ENCODE measurements around the gene CFAP46. TPM values are rescaled to one million over a fixed set of nuclear protein-coding genes. Genes with fewer than 3 reads are reported as not detected.

Gene CFAP46
- total and polyA plus RNA-seq, 10 of the 15 experiments (the other 5 are each of a cell fraction or from before 2014, with no cell fraction given) = 0.01 to 0.18 (median 0.03) TPM; not detected in 7

DNA sequence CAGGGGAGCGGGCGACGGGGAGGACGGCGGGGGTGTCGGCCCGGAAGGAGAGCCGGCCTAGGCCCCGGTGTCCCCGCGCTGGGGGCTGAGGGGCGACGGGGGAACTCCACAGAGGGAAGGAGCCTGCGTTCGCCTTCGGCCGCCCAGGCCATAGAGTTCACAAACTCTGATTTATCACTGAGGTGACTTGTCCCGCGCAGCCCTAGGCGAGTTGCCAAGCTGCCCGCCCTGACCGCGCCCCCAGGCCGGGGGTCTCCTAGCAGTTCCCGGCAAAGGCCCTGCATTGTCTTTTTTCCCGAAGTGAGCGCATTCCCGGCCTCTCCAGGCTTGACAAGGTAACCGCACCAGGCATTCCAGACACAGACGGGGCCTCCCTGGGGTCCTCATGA lies 153.5 kb downstream of the CFAP46 start:
- TF ChIP-seq NRF1 (conservative IDR thresholded peaks at IDR 0.05; ENCODE audit: low read depth, low read length) = no peak
- TF ChIP-seq EP300 (IDR thresholded peaks at IDR 0.05; ENCODE audit: borderline replicate concordance in 1 of 2, control insufficient read depth in 1 of 2, low read depth in 2 of 2, low read length in 2 of 2) = no peak
- TF ChIP-seq, protein P1, sequence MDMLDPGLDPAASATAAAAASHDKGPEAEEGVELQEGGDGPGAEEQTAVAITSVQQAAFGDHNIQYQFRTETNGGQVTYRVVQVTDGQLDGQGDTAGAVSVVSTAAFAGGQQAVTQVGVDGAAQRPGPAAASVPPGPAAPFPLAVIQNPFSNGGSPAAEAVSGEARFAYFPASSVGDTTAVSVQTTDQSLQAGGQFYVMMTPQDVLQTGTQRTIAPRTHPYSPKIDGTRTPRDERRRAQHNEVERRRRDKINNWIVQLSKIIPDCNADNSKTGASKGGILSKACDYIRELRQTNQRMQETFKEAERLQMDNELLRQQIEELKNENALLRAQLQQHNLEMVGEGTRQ (IDR thresholded peaks at IDR 0.05; ENCODE audit: borderline replicate concordance, low read depth, low read length) = no peak
- no peak for TF ChIP-seq TCF7 (IDR thresholded peaks at IDR 0.05; ENCODE audit: borderline replicate concordance)
- no peak for TF ChIP-seq MTA2 (IDR thresholded peaks at IDR 0.05; ENCODE audit: low read depth)
- TF ChIP-seq, protein P2, sequence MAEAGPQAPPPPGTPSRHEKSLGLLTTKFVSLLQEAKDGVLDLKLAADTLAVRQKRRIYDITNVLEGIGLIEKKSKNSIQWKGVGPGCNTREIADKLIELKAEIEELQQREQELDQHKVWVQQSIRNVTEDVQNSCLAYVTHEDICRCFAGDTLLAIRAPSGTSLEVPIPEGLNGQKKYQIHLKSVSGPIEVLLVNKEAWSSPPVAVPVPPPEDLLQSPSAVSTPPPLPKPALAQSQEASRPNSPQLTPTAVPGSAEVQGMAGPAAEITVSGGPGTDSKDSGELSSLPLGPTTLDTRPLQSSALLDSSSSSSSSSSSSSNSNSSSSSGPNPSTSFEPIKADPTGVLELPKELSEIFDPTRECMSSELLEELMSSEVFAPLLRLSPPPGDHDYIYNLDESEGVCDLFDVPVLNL (IDR thresholded peaks at IDR 0.05; ENCODE audit: low read depth, low read length) = no peak
- no peak for TF ChIP-seq IKZF1 (conservative IDR thresholded peaks at IDR 0.05)
- TF ChIP-seq, protein P3, sequence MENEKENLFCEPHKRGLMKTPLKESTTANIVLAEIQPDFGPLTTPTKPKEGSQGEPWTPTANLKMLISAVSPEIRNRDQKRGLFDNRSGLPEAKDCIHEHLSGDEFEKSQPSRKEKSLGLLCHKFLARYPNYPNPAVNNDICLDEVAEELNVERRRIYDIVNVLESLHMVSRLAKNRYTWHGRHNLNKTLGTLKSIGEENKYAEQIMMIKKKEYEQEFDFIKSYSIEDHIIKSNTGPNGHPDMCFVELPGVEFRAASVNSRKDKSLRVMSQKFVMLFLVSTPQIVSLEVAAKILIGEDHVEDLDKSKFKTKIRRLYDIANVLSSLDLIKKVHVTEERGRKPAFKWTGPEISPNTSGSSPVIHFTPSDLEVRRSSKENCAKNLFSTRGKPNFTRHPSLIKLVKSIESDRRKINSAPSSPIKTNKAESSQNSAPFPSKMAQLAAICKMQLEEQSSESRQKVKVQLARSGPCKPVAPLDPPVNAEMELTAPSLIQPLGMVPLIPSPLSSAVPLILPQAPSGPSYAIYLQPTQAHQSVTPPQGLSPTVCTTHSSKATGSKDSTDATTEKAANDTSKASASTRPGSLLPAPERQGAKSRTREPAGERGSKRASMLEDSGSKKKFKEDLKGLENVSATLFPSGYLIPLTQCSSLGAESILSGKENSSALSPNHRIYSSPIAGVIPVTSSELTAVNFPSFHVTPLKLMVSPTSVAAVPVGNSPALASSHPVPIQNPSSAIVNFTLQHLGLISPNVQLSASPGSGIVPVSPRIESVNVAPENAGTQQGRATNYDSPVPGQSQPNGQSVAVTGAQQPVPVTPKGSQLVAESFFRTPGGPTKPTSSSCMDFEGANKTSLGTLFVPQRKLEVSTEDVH (IDR thresholded peaks at IDR 0.05; ENCODE audit: low read depth, partially characterized antibody) = no peak
- no peak for TF ChIP-seq BACH1 (IDR thresholded peaks at IDR 0.05; ENCODE audit: borderline replicate concordance)
- TF ChIP-seq NFYA (IDR thresholded peaks at IDR 0.05; ENCODE audit: borderline replicate concordance, low read depth, low read length) = no peak
- TF ChIP-seq JUNB (IDR thresholded peaks at IDR 0.05) = no peak
- no peak for TF ChIP-seq SMAD1 (IDR thresholded peaks at IDR 0.05; ENCODE audit: low read depth, partially characterized antibody)
- intact Hi-C loops (cut with micrococcal nuclease; ENCODE audit: unreplicated experiment) (no loop called here), in situ Hi-C loops (cut with MboI) (no loop called here)
- CTCF ChIA-PET = no interaction called here
- Histone ChIP-seq H3K9ac (ENCODE audit: control insufficient read depth, insufficient read depth, low read length) (no peak overlapping the region), H4K20me1 (ENCODE audit: control insufficient read depth, insufficient read depth) (no peaks in the 10 kb centered on the region), H3K4me3 (no peak overlapping the region), H3K27ac (ENCODE audit: control insufficient read depth, insufficient read depth) (no peak overlapping the region), H3K36me3 (ENCODE audit: control insufficient read depth in 2 of 2, insufficient read depth in 2 of 2, low read length in 1 of 2) (no peaks in the 10 kb centered on the region), H3K4me2 (ENCODE audit: control insufficient read depth, insufficient read depth) (no peak overlapping the region), H2AFZ (ENCODE audit: control insufficient read depth, low read depth, low read length) (no peak overlapping the region), H3K79me2 (ENCODE audit: control insufficient read depth, insufficient read depth, low read length) (no peaks in the 10 kb centered on the region), H3K9me3 (replicated peaks; ENCODE audit: control insufficient read depth, insufficient read depth, low read length) (no peaks in the 10 kb centered on the region; the same call in 2 of the 3 replicates), H3K27me3 (replicated peaks in 1 of 2; ENCODE audit: control insufficient read depth in 2 of 2, insufficient read depth in 2 of 2, low read length in 1 of 2) (no peaks in the 10 kb centered on the region), H3K4me1 (ENCODE audit: control insufficient read depth, insufficient read depth, low read length) (no peaks in the 10 kb centered on the region)
- SMC1A ChIA-PET (ENCODE audit: uncharacterized antibody, unreplicated experiment) = no interaction called here
- POLR2A ChIA-PET = no interaction called here
- ATAC-seq (no peak), FAIRE-seq (no peak), DNase-seq (ENCODE audit: low read depth, low spot score) (no peak)
- WGBS (ENCODE audit: insufficient coverage, insufficient replicate concordance, low lambda C conversion rate, missing lambda C conversion rate) = 16% methylated on average over 21 of the region's 30 CpGs
- no TSS peak for BruUV-seq (replicated peaks)
- RAD21 ChIA-PET (ENCODE audit: unreplicated experiment) = no interaction called here
